Liver (tissue), 9 donors: ENCODE results near the gene CD180. TPM values are rescaled to one million over a fixed set of nuclear protein-coding genes. Genes with fewer than 3 reads are reported as not detected.

Experiments used
- DNase-seq: peaks from one replicate; pipeline ENCODE4 v3.0.0-alpha.2; 2017; ENCODE audit warnings: low spot score
- H3K27ac ChIP-seq, 2 donors: one replicate each; pipeline ENCODE4 v1.7.0; 2013; ENCODE audit warnings: inconsistent platforms in 2 of 2, low read length in 2 of 2, control low read depth in 1 of 2, low read depth in 1 of 2, mild to moderate bottlenecking in 1 of 2
- H3K27me3 ChIP-seq, 4 donors: one replicate each; pipeline versions ENCODE4 v1.6.1 to v1.7.0; 2013; ENCODE audit warnings: low read length in 3 of 4, inconsistent platforms in 1 of 4, mild to moderate bottlenecking in 1 of 4, moderate library complexity in 1 of 4; ENCODE audit not compliant: control insufficient read depth in 4 of 4, insufficient read depth in 4 of 4
- H3K36me3 ChIP-seq, 4 donors: one replicate each; pipeline versions ENCODE4 v1.6.1 to v1.7.0; 2013; ENCODE audit warnings: low read length in 3 of 4, mild to moderate bottlenecking in 3 of 4, low read depth in 1 of 4, moderate library complexity in 1 of 4; ENCODE audit not compliant: control insufficient read depth in 4 of 4, insufficient read depth in 3 of 4
- H3K4me1 ChIP-seq, 4 donors: one replicate each; pipeline versions ENCODE4 v1.6.1 to v1.7.0; 2013; ENCODE audit warnings: low read length in 3 of 4, mild to moderate bottlenecking in 3 of 4, moderate library complexity in 1 of 4; ENCODE audit not compliant: control insufficient read depth in 4 of 4, insufficient read depth in 4 of 4
- H3K4me3 ChIP-seq, 3 donors: one replicate each; pipeline versions ENCODE4 v1.6.1 to v1.7.0; 2013; ENCODE audit warnings: low read length in 3 of 3, control low read depth in 1 of 3, low read depth in 1 of 3, mild to moderate bottlenecking in 1 of 3
- H3K9ac ChIP-seq, 2 donors: one replicate each; pipeline ENCODE4 v1.7.0; 2013; ENCODE audit warnings: low read length in 2 of 2, mild to moderate bottlenecking in 2 of 2, moderate library complexity in 2 of 2, control low read depth in 1 of 2, low read depth in 1 of 2
- H3K9me3 ChIP-seq, 4 donors: one replicate each; pipeline versions ENCODE4 v1.6.1 to v1.7.0; 2013; ENCODE audit warnings: low read length in 3 of 4; ENCODE audit not compliant: control insufficient read depth in 4 of 4
- EGR1 ChIP-seq, 2 donors: IDR thresholded peaks; 2 replicates each; pipeline ENCODE4 v1.6.1; 2016 to 2018; ENCODE audit warnings: antibody characterized with exemption in 2 of 2, low read depth in 2 of 2
- FOXA1 ChIP-seq: IDR thresholded peaks from 2 replicates; pipeline ENCODE4 v1.6.1; 2016; ENCODE audit warnings: antibody characterized with exemption
- FOXA2 ChIP-seq: IDR thresholded peaks from 2 replicates; pipeline ENCODE4 v1.6.1; 2016; ENCODE audit warnings: antibody characterized with exemption
- HNF4A ChIP-seq, 2 donors: conservative IDR thresholded peaks; 2 replicates each; pipeline ENCODE4 v1.6.1; 2016; ENCODE audit warnings: antibody characterized with exemption in 2 of 2, mild to moderate bottlenecking in 2 of 2
- JUND ChIP-seq, 2 donors: IDR thresholded peaks; 2 replicates each; pipeline ENCODE4 v1.6.1; 2016; ENCODE audit warnings: antibody characterized with exemption in 2 of 2
- MAX ChIP-seq: IDR thresholded peaks from 2 replicates; pipeline ENCODE4 v1.6.1; 2016; ENCODE audit warnings: antibody characterized with exemption
- NR2F2 ChIP-seq: IDR thresholded peaks from 2 replicates; pipeline ENCODE4 v1.6.1; 2016; ENCODE audit warnings: antibody characterized with exemption
- RAD21 ChIP-seq, 2 donors: IDR thresholded peaks; 2 replicates each; pipeline ENCODE4 v1.6.1; 2016; ENCODE audit warnings: antibody characterized with exemption in 2 of 2, mild to moderate bottlenecking in 2 of 2
- RXRA ChIP-seq, 2 donors: IDR thresholded peaks; 2 replicates each; pipeline ENCODE4 v1.6.1; 2017 to 2018; ENCODE audit warnings: antibody characterized with exemption in 2 of 2, mild to moderate bottlenecking in 1 of 2
- YY1 ChIP-seq: IDR thresholded peaks from 2 replicates; pipeline ENCODE4 v1.6.1; 2016; ENCODE audit warnings: antibody characterized with exemption, mild to moderate bottlenecking
- WGBS: extraction: QIAGEN DNeasy Blood & Tissue Kit; methylation state at CpG from one replicate; pipeline ENCODE4 v1.1.7; 2013; 5-methylcytosine and 5-hydroxymethylcytosine counted together
- polyA plus RNA-seq, 2 donors: library from polyadenylated mRNA; stranded (reverse) in 1 of 2; unstranded in 1 of 2; fragments of 200-250 nt in 1 of 2; fragments of >200 nt in 1 of 2; fragmentation: Nextera tagmentation in 1 of 2; extraction: Ambion mirVana in 1 of 2; gene quantifications; one replicate each; pipeline versions ENCODE4 v1.2.1 to v1.2.3, GENCODE V29; 2013 to 2015
- total RNA-seq, 2 donors: library from RNA; depleted of rRNA; stranded (reverse); fragments of >200 nt; gene quantifications; one replicate each; pipeline ENCODE4 v1.2.3, GENCODE V29; 2014
- TF ChIP-seq, protein P1 (sequence below): IDR thresholded peaks from 2 replicates; pipeline ENCODE4 v1.6.1; 2016; ENCODE audit warnings: antibody characterized with exemption, mild to moderate bottlenecking
- TF ChIP-seq, protein P2 (sequence below): IDR thresholded peaks from 2 replicates; pipeline ENCODE4 v1.6.1; 2016; ENCODE audit warnings: antibody characterized with exemption
- TF ChIP-seq, protein P3 (sequence below): fragments of 150-350 bp; IDR thresholded peaks from 2 replicates; pipeline ENCODE4 v1.5.1; 2017; ENCODE audit warnings: improper control_type of control experiment, low read depth, low read length; ENCODE audit not compliant: missing input control
- donor health status: healthy.
- donor health status: healthy.
- donor health status: healthy.
- donor health status: healthy.
- donor health status: healthy.

Gene CD180
- total and polyA plus RNA-seq, 4 donors: 0.33 to 3.7 (median 0.78) TPM

GRCh38 chr5:67133217-67133616, 63.4 kb downstream of the CD180 start:
- TF ChIP-seq FOXA1 (no peak), RAD21 (IDR thresholded peaks at IDR 0.05) (no peak), YY1 (no peak), FOXA2 (no peak), JUND (IDR thresholded peaks at IDR 0.05) (no peak)
- 49% methylated on average over 2 of the region's 2 CpGs for WGBS
- no peak overlapping the region for H3K9ac ChIP-seq
- H3K4me3 ChIP-seq: no peak overlapping the region
- H3K27me3 ChIP-seq: no peaks in the 10 kb centered on the region
- H3K27ac ChIP-seq: no peak overlapping the region
- peaks cover 0 to 6% (median 0%) of the 10 kb centered on the region in 4 donors for H3K4me1 ChIP-seq
- H3K9me3 ChIP-seq: no peaks in the 10 kb centered on the region
- H3K36me3 ChIP-seq: peaks cover 2 to 43% (median 25%) of the 10 kb centered on the region in 4 donors
- no peak for DNase-seq

- Histone ChIP-seq H3K36me3 (peaks cover 1 to 24% (median 7%) of the 10 kb centered on the region in 4 donors), H3K4me3 (no peak overlapping the region), H3K9me3 (no peaks in the 10 kb centered on the region), H3K27me3 (no peaks in the 10 kb centered on the region), H3K27ac (no peak overlapping the region), H3K4me1 (peaks cover 0 to 6% (median 0%) of the 10 kb centered on the region in 4 donors), H3K9ac (no peak overlapping the region)
- WGBS: 89% methylated on average over 2 of the region's 2 CpGs
- no peak for DNase-seq
- TF ChIP-seq RXRA (IDR thresholded peaks at IDR 0.05) (peak in 1 of 2 donors; percentile 16), NR2F2 (peak; percentile 52), RAD21 (IDR thresholded peaks at IDR 0.05) (no peak), FOXA2 (no peak), MAX (no peak), HNF4A (conservative IDR thresholded peaks at IDR 0.05) (peak in 1 of 2 donors; percentile 11), FOXA1 (no peak), EGR1 (IDR thresholded peaks at IDR 0.05; ENCODE audit: low read depth in 2 of 2) (no peak)
- TF ChIP-seq, protein P1, sequence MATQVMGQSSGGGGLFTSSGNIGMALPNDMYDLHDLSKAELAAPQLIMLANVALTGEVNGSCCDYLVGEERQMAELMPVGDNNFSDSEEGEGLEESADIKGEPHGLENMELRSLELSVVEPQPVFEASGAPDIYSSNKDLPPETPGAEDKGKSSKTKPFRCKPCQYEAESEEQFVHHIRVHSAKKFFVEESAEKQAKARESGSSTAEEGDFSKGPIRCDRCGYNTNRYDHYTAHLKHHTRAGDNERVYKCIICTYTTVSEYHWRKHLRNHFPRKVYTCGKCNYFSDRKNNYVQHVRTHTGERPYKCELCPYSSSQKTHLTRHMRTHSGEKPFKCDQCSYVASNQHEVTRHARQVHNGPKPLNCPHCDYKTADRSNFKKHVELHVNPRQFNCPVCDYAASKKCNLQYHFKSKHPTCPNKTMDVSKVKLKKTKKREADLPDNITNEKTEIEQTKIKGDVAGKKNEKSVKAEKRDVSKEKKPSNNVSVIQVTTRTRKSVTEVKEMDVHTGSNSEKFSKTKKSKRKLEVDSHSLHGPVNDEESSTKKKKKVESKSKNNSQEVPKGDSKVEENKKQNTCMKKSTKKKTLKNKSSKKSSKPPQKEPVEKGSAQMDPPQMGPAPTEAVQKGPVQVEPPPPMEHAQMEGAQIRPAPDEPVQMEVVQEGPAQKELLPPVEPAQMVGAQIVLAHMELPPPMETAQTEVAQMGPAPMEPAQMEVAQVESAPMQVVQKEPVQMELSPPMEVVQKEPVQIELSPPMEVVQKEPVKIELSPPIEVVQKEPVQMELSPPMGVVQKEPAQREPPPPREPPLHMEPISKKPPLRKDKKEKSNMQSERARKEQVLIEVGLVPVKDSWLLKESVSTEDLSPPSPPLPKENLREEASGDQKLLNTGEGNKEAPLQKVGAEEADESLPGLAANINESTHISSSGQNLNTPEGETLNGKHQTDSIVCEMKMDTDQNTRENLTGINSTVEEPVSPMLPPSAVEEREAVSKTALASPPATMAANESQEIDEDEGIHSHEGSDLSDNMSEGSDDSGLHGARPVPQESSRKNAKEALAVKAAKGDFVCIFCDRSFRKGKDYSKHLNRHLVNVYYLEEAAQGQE: no peak
- TF ChIP-seq, protein P2, sequence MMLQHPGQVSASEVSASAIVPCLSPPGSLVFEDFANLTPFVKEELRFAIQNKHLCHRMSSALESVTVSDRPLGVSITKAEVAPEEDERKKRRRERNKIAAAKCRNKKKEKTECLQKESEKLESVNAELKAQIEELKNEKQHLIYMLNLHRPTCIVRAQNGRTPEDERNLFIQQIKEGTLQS: no peak
- TF ChIP-seq, protein P3, sequence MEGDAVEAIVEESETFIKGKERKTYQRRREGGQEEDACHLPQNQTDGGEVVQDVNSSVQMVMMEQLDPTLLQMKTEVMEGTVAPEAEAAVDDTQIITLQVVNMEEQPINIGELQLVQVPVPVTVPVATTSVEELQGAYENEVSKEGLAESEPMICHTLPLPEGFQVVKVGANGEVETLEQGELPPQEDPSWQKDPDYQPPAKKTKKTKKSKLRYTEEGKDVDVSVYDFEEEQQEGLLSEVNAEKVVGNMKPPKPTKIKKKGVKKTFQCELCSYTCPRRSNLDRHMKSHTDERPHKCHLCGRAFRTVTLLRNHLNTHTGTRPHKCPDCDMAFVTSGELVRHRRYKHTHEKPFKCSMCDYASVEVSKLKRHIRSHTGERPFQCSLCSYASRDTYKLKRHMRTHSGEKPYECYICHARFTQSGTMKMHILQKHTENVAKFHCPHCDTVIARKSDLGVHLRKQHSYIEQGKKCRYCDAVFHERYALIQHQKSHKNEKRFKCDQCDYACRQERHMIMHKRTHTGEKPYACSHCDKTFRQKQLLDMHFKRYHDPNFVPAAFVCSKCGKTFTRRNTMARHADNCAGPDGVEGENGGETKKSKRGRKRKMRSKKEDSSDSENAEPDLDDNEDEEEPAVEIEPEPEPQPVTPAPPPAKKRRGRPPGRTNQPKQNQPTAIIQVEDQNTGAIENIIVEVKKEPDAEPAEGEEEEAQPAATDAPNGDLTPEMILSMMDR: no peak
Observed at GRCh38 chr5:67129768-67130167, 66.8 kb downstream of the CD180 start.
